Measurements from ENCODE around the gene MYO7A.
"Not testable (repeated sequence)": the region's sequence is repeated elsewhere in the genome, so short reads cannot be mapped to it uniquely, and the experiment has no call there.

MYO7A gene

DNA sequence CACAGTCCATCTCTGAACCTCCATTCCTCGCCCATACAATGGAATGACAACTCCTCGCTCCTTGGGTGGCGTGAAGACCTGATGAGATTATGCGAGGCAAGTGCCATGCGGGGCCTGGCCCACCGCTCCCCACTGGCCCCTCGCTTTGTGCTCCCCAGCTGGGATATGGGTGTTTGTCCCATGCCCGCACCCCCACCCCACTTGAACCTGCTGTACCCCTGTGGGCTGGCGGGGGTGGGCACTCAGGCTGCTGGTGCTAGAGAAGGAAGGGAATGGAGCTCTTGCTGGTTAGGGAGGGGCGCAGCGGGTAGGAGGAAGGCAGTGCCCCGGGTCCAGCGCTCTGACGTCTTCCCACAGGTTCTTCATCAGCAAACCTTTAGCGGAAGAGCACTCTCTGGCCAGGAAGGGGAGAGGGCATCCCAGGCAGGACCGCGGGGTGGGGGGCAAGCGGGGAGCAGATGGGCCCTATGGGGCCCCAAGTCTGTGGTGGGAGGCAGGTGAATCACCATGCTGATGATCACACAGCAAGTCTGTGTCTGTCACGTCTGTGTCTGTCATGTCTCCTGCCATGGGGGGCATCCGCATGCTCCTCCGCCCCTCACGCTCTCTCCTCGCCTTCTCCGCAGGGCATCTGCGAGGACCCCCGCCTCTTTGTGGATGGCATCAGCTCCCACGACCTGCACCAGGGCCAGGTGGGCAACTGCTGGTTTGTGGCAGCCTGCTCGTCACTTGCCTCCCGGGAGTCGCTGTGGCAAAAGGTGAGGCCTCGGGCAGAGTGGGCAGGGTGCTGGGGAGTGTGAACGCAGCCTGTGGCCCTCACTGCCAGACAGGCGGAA is 34.8 kb upstream of the MYO7A start:
- DNase-seq (ENCODE audit: low spot score): no peak

DNA sequence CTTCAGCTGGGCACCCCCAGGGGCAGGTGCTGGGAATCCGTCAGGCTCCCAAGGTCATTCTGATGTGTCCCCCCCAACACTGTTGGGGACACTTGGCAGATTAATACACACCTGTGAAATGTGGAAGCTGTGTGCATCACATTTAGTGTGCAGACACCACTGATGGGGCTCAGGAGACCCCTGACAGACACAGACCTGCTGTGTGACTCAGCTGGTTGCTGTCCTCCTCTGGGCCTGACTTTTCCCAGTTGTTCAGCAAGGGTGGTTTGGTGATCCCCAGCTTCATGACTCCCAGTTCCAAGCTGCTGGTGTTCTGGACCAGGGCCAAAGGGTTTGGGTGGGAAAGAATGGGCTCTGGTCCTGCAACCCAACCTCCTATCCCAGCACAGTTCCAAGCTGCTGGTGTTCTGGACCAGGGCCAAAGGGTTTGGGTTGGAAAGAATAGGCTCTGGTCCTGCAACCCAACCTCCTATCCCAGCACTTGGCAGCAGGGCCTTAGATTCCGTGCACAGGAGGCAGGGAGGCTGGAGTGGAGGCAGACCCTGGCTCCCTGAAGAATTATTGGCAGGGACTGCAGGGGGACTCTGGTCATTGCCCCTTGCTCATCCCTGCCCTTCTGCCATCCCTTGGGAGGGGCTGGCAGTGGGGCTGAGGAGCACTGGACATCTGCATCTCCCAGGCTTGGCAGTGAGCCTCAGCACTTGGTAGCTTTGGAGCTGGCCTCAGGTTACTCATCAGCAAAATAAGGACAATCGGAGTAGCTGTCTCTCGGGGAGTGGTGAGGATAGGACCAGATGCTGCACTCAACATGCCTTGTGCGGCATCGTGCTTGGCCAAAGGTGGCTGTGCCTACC is 33.8 kb upstream of the MYO7A start:
- no peak for DNase-seq (ENCODE audit: low spot score)

DNA sequence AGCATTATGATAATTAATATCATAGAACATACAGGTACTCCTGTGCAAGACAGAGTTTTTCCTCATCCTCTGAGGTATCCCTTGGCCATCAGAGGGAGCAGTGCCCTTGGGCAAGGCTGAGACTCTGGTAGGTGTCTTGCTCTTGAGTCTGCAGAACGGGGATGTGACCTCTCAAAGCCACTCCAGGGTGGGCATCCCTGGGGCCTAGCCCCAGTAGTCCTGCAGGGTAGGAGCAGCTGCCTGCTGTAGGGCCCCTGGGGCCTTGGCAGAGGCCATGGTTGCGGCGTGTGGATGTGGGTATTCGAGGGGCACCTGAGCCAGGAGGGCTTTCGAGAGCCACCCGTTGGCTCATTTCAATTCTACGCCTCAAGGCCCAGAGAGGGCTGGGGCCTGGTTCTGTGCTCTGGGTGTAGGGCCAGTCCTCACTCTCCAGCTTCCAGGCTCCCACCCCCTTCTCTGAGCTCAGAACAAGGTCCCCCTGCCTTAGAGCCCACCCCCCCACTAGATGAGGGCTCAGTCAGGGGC is 33.1 kb upstream of the MYO7A start:
- no peak for DNase-seq (ENCODE audit: low spot score)

DNA sequence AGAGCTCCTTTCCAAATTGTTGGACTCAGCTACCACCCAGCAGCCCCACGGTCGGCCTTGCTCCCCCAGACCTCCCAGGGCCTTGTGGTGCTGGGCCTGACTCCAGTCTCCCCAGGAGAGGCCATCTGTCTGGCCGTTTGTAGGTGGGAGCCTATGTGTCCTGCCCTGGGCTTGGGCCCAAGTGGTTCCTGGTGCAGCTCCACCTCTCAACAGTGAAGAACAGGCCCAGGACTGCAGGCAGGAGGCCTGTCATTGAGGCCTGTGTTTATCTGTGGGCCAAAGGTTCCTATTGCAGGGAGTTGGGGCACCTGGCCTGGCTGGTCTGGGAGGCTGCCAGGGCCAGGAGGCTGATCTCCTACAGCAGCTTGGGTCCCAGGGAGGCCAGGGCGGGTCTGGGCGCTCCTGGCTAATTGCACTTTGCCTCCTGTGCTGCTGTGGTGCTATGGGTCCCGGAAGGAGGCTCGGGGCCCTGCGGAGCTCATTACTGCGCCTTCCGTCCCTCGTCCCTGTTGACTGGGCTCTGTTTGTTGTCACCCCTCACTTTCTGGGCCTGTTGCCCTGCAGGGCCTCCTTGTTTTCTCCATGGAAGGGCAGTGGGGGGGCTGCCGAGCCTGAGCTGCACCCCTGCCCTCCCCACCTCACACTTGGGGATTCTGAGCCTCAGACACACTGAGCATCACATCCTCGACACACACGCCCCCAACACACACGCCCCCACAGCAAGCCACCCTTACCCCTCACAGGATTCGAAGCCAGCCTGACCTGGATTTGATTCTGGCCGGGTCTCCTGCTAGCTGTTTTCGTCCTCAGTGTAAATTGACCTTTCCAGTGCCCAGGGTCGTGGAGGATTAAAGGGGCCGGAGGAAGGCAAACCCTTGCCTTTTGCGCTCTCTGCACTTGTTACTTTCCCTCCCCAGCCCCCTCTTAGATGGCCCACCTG is 32.2 kb upstream of the MYO7A start:
- no peak for DNase-seq (ENCODE audit: low spot score)

DNA sequence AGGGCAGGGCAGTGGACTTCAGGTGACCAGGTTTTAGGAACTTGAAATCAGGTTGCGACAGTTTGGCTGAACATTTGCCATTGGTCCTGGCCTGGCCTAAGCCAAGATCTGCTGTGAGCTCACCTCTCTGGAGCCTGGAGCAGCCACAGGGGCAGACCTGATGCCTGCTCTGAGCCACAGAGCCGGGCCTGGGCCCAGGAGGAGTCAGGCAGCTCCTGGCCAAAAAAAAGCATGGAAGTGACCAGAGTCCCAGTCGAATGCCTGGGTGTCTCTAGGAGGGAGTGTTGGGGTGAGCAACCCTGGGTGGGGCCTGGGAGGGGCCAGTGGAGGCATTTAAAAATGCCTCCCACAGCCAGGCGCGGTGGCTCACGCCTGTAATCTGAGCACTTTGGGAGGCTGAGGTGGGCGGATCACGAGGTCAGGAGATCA is 31.4 kb upstream of the MYO7A start:
- DNase-seq (ENCODE audit: low spot score): no peak

DNA sequence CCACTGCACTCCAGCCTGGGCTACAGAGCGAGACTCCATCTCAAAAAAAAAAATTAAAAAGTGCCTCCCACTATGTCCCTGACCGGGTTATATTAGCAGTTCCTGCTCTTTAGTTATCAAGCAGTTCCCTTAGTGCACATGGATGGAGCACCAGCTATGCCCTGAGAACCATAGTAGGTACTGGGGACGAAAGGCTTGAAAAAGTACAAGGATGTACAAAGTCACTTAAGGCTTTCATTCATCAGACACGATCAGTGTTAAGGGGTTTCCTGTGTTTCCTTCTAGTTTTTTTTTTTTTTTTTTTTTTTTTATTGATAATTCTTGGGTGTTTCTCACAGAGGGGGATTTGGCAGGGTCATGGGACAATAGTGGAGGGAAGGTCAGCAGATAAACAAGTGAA is 30.9 kb upstream of the MYO7A start:
- not testable (repeated sequence) for DNase-seq (ENCODE audit: low spot score)

DNA sequence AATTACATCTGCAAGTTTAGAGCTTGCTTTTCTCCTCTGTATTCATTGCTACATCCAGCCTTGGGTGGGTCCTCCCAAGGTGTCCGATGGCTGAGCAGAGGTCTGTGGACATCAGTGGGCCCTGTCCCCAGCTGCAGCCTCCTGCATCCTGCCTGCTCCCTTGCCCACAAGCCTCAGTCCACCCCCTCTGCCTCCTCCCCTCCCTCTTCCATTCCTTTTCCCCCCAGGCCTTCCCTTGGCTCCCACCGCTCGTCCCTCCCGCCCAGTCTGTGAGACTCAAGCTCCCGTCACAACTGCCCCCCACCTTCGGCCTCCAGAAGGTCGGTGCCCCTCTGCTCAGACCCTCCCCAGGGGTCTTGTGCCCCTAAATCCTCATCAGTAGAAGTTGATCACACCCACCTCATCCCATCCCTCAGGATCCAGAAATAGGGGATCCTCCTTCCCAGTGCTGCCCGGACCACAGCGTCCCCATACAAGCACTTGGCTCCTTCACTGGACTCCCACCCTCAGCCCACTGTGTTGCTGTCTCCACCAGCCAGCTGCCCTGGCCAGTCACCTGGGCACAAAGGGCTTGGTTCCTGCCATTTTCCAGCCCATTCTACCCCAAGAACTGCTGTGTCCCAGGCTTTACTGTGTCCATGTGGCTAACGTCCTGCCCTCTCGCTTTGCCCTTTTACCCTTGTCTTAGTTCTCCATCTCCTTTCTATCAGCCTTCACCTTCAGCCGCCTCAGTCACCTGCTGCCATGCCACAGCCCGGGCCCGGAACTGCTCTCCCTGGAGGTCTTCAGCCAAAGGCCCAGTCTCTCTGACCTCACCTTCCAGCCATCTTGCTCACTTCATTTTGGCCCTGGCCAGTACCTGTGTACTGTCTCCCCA is 27.6 kb upstream of the MYO7A start:
- no peak for DNase-seq (ENCODE audit: low spot score)

DNA sequence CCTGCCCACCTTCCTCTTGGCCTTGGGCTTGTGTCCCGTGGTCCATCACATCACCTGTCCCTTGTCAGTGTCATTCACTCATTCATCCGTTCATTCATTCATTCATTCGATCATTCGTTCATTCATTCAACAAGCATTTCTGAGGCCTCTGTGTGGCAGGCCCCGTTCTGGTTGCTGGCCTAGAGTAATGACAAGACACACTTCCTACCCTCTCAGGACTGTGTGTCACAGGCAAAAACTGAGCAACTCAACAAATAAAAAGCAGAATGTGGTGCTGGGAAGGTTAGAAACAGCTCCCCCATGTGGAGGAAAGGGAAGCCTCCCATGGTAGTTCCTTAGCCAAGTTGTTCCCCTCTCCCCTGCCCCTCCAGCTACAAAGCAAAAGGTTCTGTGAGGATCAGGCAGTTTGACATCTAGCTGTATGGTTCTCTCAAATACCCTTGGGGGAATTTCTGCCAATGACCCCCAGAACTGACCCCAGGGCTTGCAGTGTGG is 27.0 kb upstream of the MYO7A start:
- DNase-seq (ENCODE audit: low spot score): peak; percentile 6

DNA sequence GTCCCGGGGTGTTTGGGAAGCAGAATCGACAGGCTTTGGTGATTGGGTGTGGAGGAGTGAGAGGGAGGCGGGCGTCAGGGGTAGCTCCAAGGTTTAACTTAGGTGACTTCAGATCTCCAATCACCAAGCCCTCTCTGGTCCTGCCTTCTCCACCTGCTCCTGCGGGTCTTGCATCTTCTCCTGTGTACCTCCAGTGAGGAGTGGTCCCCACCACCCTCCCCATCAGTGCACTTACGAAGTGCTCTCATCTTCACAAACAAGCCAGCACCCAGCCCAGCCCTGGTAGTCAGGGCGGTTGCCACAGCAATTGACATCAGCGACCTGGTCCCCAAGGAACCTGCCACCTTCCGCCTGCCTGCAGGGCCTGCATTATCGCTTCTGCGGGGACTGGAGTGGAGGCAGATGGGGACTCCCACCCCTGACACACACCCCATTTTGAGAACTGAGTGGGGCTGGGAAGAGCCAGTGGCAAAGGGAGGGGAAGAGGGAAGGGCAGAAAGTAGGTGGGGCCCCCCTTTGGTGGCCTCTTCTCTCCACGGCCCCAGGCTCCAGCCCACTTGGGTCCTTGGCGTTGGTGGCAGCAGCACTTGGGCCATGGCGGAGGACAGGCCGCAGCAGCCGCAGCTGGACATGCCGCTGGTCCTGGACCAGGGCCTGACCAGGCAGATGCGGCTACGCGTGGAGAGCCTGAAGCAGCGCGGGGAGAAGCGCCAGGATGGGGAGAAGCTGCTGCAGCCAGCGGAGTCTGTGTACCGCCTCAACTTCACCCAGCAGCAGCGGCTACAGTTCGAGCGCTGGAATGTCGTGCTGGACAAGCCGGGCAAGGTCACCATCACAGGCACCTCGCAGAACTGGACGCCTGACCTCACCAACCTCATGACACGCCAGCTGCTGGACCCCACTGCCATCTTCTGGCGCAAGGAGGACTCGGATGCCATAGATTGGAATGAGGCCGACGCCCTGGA is 25.5 kb upstream of the MYO7A start, which contains the start of gene OMP:
Gene OMP (plus strand): TSS at position 595 of the 965 bp plus-strand sequence. CDS start 0 bp downstream, at position 595.
- no peak for DNase-seq (ENCODE audit: low spot score)

DNA sequence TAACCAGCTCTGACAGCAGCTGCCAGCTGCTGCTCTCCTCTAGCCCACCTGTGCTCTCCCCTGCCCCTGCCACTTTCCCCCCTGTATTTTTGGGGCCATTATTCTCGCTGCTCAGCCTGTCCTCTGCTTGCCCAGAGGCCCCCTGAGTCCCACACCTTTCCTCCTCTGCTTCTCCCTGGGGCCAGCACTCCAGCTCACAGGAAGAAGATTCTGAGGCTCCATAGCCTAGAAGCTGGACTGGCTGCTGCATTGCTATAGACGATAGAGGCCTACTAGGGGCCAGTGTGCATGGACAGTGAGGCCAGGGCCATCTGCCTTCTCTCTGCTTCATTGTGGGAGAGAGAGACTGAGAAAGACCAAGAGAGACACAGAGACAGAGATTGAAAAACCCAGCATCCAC is 24.7 kb upstream of the MYO7A start:
- DNase-seq (ENCODE audit: low spot score): no peak

DNA sequence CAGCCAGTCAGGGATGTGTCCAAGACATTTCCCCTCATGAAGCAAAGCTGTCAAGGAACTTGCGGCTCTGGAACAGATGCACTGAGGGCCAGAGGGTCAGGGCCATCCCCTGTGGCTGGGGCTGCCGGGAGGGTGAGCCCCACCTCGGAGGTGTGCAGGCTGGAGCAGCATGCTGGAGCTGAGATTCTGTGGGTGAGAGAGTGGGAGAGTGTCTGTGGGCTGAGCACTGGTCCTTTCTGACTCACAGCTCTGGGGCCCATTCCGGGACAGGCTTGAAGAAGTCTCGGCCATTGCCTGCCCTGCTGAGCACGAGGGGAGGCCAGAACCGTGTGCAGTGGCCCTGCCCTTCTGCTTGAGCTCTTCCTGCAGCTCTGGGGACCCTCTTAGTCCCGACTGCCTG is 23.3 kb upstream of the MYO7A start:
- DNase-seq (ENCODE audit: low spot score): no peak

DNA sequence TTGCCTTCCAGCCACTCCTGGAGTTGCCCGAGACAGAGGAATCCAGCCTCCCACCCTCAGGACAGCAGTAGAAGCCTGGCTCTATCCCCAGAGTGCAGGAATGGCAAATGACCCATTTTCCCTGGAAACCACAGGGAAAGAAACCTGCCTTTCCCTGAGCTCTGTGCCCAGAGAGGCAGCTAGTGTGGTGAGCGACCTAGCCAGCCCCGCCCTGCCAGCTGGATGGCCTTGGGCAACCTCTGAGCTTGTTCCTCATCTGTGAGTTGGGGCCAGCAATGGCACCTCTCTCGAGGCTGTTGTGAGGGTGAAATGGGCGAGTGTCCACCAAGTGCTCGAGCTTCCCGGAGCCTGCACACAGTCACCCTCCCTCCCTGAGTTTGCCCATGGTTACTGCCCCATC is 21.7 kb upstream of the MYO7A start:
- no peak for DNase-seq (ENCODE audit: low spot score)

DNA sequence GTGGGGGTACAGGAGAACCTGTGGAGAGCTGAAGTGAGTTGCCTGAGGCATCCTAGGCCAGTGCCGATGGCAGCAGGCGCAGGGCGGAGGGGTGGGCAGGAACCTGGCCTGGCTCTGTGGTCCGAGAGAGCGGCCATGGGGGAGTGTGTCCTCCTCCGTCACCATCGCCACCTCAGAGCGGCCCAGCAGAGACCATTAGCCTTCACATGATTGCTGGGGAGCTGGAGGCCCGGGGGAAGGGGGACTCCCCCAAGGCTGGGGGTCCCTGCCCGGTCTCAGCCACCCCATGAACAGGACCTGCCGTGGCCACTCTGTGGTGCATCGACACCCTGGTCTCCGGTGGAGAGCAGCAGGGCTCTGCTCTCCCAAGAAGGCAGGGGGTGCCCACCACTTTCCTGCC is 21.3 kb upstream of the MYO7A start:
- DNase-seq (ENCODE audit: low spot score): no peak

DNA sequence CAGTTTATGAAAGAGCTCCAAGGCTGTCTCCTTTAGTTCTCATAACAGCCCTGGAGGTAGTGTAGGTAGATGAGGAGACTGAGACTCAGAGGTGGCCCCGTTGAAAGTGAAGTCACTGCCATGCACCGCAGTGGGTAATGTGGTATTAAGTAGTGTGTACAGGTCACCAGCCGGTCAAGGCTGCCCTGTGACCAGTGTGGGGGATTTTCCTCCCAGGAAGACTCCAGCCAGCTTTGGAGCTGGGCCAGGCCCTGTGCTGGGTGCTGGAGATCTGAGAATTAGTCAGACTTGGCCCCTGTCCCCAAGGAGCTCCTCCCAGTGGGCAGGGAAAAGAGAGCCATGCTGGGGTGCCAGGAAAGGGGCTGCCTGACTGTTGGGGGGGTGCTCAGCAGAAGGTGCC is 20.1 kb upstream of the MYO7A start:
- DNase-seq (ENCODE audit: low spot score): no peak

DNA sequence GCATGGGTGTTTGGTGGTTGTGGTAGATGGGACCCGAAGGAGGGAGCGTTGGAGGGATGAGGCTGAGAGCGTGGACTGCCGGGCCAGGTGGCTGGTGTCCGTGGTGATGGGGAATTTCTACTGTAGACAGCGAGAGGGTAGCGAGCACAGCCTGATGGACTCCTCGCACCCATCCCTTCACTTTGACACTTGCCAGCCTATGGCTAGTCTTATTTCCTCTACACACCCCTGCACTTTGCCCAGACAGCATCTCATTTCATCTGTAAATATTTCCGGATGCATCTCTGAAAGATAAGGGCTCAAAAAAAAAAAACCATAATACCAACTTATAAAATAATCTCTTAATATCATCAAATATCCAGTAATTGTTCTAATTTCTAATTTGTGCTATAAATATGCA is 19.6 kb upstream of the MYO7A start:
- no peak for DNase-seq (ENCODE audit: low spot score)

DNA sequence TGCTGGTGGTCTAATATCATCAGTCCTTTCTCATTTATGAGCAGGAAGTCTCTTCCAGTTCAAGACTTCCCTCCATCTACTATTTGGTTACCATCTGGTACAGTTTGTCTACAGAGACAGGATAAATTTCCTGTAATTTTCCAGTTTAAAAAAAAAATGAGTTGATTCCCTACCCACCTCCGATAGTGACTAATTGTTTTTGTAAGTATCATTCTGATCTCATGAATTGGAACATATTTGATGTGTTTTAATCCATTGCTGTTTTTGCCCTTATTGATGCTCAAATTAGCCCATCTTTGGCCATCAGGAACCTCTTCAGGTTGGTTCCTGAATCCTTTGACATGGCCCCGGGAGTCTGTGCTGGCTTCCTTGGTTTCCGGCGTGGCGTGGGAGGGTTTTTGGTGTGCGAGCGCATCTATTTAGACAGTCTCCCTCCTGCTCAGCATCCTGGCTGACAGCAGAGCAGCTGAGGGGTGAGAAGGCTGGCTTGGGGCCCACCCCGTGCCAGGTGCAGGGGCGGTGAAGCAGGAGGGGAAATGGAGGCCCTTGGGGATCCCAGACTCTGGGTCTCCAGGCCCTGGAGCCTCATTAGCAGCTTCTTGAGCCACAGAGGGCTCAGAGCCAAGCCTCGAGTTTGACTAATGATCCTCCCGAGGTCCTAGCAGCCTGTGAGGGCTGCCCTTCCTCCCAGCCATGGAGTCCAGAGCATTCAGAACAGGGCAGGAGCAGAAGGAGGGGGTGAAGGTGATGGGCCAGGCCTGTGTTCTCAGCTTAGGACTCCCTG is 18.6 kb upstream of the MYO7A start:
- DNase-seq (ENCODE audit: low spot score): no peak

DNA sequence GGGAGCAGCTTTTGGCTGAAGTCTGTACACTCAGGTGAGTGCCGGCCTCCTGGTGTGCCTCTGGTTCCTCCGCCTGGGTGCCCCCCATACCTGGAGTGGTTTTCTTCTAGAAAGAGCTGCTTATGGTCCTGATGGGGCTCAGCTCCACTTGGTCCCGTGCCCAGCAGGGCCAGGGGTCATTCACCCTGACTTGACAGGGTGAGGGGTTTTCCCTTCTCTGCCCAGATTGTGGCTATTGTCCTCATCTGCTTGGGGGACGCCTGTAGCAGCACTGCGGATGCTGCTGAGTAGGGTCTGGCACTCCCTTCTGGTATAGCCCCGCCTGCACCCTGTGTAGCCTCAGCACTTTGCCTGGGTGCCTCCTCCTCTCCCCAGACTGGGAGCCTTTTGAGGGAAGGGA is 17.2 kb upstream of the MYO7A start:
- no peak for DNase-seq (ENCODE audit: low spot score)

DNA sequence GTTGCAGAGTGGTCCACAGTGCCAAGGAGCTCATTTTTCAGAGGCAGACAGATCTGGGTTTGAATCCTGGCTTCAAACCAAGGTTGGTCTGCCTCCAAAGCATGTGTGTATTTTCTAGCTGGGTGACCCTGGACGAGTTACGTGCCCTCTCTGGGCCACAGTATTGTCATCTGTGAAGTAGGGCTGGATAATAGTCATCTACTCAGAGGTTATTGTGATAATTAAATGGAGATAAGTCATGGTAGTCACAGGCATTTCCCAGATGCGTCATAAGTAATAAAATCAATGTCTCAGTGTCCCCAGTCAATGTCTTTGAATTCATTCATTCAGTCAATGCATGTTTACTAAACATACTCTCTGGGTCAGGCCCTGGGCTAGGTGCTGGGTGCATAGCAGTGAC is 16.8 kb upstream of the MYO7A start:
- no peak for DNase-seq (ENCODE audit: low spot score)

DNA sequence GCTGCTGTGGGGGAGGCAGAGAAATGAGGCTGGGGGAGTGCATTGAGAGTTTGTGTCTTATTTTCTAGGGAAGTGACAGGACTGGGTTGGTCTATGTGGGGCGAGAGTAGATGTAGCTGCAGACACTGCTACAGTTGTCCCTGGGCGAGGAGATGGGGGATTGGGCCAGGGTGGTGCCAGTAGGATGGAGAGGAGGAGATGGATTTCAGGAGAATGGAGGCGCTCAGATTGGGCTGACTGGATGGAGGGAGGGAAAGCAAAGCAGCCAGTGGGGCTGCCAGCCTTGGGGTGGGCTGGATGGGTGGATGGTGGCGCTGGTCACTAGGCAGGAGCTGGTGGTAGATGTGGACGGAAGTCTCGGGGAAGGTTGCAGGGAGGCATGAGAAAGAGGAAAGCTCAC is 16.1 kb upstream of the MYO7A start:
- DNase-seq (ENCODE audit: low spot score): no peak

Measured in CD4-positive, alpha-beta T cell treated with Interleukin-2 at 100 ng/mL for 4 hours (primary cell).